NCI-H2081 (cell line): Measurements from ENCODE around the gene SNRNP70.
"Not testable (repeated sequence)": the region's sequence is repeated elsewhere in the genome, so short reads cannot be mapped to it uniquely, and the experiment has no call there.

ENCODE experiments used
- DNase-seq, 2 experiments: peaks; one replicate each; lab custom pipeline; 2025; lab: John Stamatoyannopoulos, UW

The SNRNP70 gene, protein sequence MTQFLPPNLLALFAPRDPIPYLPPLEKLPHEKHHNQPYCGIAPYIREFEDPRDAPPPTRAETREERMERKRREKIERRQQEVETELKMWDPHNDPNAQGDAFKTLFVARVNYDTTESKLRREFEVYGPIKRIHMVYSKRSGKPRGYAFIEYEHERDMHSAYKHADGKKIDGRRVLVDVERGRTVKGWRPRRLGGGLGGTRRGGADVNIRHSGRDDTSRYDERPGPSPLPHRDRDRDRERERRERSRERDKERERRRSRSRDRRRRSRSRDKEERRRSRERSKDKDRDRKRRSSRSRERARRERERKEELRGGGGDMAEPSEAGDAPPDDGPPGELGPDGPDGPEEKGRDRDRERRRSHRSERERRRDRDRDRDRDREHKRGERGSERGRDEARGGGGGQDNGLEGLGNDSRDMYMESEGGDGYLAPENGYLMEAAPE

DNA sequence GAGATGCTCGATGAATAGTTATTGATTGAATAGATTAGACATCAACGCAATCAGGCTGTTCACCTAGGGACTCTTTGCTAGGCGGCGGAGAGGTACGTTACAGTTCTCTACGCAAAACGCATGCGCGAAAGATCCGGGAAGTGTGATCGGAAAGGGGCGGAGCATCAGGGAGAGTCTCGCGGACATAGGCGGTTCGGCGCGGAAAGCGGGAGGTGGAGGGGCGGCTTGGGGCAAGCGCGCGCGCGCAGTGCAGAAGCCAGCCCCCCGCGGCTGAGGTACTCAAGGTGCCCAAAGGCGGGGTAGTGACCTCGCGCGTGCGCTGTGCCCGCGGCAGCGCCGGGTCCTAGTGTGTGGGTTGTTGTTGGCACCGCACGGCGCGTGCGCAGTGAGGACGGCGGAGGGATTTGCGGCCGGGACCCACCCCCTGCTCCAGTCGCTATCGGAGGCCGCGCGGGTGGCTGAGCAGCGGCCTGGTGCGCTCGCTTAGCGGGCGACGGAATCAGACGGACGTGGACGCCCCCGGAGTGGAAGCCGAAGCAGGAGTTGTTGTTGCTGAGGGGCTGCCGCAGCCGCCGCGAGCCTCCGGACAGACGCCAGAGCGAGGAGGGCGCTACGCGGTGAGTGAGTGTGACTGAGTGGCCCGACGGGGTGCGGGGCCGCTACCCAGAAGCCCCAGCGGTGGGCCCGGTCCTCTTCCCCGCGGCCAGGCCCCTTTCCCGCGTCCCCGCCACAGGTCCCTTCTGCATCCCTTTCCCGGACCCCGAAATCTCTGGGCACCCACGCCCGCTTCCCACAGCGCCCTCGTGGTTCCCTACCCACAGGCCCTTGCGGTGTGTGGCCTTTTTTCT is at the start of gene SNRNP70:
Gene SNRNP70 (plus strand): TSS at position 432 of the 848 bp plus-strand sequence. CDS start 964 bp downstream, outside the sequence.
- peak; percentile 99 for DNase-seq

DNA sequence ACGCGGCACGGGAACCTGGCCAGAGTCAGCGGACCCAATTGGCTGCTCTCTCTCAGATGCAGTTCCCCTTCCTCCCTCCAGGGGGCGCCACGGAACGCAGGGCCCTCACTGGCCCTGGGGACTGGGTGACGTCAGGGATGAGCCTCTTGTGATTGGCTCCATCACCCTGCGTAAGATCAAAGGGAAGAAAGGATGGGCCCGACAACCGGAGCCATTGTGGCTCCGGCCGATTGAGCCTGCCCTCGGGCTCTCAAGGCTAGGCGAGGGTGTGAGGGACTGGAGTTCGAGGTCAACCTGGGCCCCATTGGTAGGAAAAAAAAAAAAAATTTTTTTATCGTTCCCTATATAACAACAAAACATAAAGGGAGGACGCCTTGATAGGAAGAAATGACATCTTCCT is 48.4 kb upstream of the SNRNP70 start, which contains the start of gene CGB1:
Gene CGB1 (minus strand): TSS at position 81 of the 400 bp plus-strand sequence. CDS start 184 bp downstream, outside the sequence.
- not testable (repeated sequence) for DNase-seq

DNA sequence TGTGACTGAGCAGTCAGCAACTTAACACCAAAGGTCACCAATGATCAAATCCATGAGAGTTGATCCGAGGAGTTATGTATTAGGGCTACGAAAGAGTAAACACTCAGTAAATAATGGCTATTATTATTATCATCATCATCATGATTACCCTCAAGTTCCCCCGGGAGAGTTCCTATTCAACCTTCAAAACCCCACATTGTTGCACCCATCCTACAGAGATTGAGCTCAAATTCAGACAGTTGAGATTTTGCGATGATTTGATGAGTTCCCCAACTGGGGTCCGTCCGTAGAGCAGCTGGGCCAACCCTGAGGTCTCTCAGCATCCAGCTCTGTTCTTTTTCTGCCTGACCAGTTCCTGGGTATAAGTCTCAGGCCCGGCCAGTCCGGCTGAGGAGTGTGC is 47.1 kb upstream of the SNRNP70 start:
- not testable (repeated sequence) for DNase-seq

DNA sequence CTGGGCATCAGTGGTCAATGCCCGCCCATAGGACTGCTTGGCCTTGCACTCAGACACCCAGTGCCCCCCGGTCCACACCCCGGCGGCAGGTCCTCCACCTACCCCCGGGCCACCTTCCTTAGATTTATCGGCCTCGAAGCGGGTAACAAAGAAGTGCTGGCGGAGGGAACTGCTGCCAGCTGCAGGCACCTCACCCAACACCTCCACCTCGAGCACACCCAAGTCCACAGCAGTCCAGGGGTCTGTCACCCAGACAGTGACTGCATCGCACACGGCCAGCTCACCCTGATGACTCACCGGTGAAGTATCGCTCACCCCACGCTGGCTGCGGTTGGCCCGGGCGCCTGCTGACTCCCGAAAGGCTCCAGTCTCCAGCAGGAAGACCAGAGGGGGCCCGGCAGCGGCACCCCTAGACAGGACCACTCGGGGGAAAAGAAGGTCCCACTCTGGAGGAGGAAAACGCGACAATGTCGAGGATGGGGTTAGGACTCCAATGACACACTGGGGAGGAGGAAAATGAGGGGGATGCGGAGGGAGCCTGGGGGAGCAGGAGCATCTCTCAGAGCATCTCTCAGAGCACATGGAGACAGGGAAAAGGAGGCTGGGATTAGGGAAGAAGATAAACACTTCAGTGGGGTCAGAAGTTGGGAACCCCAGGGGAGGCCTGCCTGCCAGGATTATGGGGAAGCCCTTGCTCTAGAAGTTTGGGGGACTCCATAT is 46.5 kb upstream of the SNRNP70 start:
- not testable (repeated sequence) for DNase-seq

DNA sequence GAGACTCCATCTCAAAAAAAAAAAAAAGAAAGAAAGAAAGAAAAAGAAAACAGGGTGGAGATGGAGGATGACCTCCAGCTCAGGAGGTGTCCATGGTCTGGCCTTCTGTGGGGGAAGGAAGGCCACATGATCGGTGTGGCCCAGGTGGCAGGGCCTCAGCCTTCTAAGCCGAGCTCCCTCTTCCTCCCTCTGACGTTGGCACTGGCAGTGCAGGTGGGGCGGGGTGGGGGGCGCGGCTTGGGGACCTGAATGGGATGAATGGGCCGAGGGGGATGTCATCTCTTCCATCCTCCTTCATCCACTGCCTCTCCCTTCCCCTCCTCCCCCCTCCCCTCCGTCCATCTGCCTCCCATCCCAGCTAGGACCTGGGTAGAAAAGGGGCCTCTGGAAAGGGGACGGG is 45.5 kb upstream of the SNRNP70 start:
- not testable (repeated sequence) for DNase-seq

DNA sequence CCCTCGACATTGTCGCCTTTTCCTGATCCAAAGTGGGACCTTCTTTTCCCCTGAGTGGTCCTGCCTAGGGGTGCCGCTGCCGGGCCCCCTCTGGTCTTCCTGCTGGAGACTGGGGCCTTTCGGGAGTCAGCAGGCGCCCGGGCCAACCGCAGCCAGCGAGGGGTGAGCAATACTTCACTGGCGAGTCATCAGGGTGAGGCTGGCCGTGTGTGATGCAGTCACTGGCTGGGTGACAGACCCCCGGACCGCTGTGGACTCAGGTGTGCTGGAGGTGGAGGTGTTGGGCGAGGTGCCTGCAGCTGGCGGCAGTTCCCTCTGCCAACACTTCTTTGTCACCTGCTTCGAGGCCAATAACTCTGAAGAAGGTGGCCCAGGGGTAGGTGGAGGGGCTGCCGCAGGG is 43.1 kb upstream of the SNRNP70 start:
- no peak for DNase-seq

DNA sequence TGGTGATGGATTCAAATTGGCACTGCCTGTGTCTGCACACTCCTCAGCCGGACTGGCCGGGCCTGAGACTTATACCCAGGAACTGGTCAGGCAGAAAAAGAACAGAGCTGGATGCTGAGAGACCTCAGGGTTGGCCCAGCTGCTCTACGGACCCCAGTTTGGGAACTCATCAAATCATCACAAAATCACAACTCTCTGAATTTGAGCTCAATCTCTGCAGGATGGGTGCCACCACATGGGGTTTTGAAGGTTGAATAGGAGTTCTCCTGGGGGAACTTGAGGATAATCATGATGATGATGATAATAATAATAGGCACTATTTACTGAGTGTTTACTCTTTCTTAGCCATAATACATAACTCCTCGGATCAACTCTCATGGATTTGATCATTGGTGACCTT is 42.6 kb upstream of the SNRNP70 start:
- DNase-seq: not testable (repeated sequence)

DNA sequence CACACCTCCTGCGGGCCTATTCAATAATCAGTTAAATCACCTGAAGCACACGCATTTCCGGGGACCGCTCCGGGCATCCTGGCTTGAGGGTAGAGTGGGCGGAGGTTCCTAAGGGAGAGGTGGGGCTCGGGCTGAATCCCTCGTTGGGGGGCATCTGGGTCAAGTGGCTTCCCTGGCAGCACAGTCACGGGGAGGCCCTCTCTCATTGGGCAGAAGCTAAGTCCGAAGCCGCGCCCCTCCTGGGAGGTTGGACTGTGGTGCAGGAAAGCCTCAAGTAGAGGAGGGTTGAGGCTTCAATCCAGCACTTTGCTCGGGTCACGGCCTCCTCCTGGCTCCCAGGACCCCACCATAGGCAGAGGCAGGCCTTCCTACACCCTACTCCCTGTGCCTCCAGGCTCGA is 41.7 kb upstream of the SNRNP70 start, which contains the start of gene CGB5:
Gene CGB5 (plus strand): TSS at position 301 of the 400 bp plus-strand sequence. CDS start 362 bp downstream, outside the sequence.
- not testable (repeated sequence) for DNase-seq

DNA sequence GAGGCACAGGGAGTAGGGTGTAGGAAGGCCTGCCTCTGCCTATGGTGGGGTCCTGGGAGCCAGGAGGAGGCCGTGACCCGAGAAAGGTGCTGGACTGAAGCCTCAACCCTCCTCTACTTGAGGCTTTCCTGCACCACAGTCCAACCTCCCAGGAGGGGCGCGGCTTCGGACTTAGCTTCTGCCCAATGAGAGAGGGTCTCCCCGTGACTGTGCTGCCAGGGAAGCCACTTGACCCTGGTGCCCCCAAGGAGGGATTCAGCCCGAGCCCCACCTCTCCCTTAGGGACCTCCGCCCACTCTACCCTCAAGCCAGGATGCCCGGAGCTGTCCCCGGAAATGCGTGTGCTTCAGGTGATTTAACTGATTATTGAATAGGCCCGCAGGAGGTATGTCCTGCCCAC is 36.2 kb upstream of the SNRNP70 start, which contains the start of gene CGB8:
Gene CGB8 (minus strand): TSS at position 101 of the 400 bp plus-strand sequence. CDS start 372 bp downstream, outside the sequence.
- DNase-seq: not testable (repeated sequence)

DNA sequence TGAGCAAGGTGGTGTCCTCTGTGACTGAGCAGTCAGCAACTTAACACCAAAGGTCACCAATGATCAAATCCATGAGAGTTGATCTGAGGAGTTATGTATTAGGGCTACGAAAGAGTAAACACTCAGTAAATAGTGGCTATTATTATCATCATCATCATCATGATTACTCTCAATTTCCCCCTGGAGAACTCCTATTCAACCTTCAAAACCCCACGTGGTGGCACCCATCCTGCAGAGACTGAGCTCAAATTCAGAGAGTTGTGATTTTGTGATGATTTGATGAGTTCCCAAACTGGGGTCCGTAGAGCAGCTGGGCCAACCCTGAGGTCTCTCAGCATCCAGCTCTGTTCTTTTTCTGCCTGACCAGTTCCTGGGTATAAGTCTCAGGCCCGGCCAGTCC is 35.4 kb upstream of the SNRNP70 start:
- not testable (repeated sequence) for DNase-seq

DNA sequence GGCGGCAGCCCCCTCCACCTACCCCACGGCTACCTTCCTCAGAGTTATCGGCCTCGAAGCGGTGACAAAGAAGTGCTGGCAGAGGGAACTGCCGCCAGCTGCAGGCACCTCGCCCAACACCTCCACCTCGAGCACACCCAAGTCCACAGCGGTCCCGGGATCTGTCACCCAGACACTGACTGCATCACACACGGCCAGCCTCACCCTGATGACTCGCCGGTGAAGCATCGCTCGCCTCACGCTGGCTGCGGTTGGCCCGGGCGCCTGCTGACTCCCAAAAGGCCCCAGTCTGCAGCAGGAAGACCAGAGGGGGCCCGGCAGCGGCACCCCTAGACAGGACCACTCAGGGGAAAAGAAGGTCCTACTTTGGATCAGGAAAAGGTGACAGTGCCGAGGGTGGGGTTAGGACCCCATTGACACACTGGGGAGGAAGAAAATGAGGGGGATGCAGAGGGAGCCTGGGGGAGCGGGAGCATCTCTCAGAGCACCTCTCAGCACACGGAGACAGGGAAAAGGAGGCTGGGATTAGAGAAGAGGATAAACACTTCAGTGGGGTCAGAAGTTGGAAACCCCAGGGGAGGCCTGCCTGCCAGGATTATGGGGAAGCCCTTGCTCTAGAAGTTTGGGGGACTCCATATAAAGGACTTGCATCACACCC is 34.7 kb upstream of the SNRNP70 start:
- DNase-seq: not testable (repeated sequence)

DNA sequence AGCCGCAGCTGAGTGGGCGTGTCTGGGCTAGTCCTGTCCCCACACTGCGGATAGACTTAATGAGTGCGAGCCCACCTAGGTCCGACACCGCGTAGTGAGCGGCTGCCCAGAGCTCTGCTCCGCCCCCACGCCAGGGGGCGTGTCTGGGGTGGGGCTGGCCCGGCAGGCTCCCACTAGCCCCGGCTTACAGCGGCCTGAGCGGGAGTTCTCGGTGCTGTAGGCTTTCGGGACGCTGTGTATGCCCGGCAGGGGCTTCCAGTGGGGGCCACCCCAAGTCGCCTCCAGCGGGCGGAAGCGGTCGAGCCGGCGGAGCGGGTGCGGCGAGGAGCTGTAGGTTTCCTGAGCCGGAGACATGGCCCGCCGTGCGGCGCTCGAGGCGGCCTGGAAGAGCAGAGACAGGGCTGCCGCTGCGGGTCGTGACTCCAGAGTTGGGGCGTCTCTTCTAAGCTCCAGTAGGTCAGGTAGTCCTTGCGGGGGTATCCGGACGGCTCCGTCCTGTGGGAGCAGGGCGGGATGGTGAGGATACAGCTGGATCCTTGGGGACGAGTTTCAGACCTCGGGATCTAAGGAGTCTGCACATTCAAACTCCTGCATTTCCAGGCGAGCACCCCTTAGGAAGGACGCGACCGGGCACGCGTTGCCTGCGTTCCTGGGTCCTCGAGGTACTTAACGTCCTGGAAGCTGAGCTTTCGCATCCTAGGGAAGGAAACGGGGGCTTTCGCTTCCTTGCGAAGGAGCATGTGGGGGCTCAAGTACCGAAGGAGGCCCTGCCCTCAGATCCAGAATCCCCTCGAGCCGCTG is 28.9 kb upstream of the SNRNP70 start:
- no peak for DNase-seq

DNA sequence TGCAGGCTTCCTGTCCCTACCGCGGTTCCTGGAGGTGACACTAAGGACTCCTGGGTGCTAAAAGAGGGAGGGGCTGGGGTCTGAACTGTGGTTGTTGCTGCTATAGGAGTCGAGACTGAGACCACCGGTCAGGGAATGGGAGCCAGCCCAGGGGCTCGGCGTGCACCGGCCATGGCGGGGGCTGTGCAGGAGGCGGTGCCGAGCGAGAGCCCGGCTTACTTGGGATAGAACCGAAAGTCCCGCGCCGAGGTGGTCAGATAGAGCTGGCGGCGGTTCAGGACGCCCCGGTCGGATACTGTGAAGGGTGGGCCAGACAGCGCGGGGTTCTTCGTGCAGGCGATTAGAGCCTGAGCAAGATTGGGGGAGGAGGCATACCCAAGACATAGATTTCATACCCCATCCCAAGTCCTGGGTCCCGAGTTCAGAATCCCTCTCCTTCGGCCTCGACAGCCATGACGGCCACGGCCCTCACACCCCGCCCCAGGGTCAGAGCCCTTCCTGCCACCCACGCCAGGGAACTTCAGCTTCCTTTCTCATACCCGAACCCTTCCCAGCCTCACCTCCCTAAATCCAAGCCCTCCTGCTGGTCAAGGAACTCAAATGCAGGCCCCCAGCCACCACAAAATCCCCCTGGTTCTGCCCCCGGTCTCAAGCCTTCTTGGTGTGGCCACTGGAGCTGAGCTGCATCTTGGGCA is 28.2 kb upstream of the SNRNP70 start:
- not testable (repeated sequence) for DNase-seq

DNA sequence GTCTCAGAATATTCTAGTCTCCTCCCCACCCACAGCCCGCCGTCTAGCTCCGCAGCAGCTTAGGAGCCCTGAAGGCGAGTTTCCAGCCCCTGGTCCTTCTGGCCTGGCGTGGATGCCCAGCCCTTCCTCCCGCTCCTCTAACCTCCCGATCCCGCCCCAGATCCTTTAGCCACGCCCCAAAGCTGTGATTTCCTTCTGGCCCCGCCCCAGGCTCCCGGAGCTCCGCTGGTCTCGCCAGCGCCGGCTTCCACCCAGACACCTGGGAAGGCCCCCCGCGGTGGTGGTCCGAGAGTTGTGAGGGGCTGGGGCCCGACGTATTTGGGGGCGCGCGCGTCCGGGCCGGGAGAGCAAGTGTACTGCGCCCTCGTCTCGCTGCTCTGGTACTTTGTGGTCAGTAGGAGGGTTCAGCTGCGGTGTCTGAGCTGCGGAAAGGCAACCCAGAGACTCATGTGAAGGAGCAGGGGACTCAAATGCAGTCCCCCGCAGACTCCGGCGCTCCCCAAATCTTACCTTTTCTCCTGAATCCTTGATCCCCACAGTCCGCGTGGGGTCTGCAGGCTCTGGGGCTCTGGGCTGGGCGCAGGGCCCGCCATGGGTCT is 27.5 kb upstream of the SNRNP70 start, which contains the start of gene CGB7:
Gene CGB7 (minus strand): TSS at position 114 of the 599 bp plus-strand sequence. CDS start 2,374 bp downstream, outside the sequence.
- DNase-seq: no peak

DNA sequence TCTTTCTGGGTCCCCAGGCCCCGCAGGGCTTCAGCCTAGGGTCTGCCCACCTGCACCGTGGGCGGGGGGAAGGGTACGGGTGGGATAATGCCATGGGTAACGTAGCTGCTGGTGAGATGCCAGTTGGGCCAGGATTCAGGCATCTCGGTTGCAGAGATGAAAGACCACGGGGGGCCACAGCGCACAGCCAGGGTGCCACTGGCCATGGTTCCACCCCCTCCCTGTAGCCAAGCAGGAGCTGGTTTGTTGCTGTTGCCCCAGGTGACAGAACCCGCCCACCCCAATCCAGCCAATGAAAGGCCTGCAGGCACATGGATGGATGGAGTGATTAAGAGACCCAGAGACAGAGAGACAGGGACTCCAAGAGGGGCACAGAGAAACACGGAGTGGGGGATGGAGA is 26.7 kb upstream of the SNRNP70 start:
- no peak for DNase-seq

DNA sequence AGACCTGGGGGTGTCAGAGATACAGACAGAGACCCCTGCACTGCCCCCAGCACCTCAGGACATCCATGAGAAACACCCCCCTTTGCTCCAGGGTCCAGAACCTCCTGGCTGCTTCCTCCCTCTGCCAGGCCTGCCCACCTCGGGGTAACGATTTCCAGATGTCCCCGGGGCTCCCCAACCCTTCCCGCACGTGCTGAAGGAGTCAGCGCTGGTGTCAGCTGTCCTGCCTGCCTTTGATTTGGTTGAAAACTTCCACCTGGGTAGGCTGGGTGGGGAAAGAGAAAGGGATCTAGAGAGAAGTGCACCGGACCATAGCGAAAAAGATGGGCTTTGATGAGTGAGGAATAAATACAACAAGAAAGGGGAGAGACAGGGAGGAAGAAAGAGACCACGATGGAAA is 26.2 kb upstream of the SNRNP70 start:
- no peak for DNase-seq

DNA sequence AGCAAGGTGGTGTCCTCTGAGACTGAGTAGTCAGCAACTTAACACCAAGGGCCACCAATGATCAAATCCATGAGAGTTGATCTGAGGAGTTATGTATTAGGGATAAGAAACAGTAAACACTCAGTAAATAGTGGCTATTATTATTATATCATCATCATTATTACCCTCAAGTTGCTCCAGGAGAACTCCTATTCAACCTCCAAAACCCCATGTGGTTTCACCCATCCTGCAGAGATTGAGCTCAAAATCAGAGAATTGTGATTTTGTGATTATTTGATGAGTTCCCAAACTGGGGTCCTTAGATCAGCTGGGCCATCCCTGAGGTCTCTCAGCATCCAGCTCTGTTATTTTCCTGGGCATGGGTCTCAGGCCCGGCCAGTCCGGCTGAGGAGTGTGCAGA is 24.3 kb upstream of the SNRNP70 start:
- no peak for DNase-seq

DNA sequence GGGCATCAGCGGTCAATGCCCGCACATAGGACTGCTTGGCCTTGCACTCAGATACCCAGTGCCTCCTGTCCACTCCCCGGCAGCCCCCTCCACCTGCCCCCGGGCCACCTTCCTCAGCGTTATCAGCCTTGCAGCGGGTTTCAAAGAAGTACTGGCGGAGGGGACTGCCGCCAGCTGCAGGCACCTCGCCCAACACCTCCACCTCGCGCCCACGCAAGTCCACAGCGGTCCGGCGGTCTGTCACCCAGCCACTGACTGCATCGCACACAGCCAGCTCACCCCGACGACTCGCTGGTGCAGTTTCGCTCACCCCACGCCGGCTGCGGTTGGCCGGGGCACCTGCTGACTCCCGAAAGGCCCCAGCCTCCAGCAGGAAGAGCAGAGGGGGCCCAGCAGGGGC is 23.8 kb upstream of the SNRNP70 start:
- no peak for DNase-seq

DNA sequence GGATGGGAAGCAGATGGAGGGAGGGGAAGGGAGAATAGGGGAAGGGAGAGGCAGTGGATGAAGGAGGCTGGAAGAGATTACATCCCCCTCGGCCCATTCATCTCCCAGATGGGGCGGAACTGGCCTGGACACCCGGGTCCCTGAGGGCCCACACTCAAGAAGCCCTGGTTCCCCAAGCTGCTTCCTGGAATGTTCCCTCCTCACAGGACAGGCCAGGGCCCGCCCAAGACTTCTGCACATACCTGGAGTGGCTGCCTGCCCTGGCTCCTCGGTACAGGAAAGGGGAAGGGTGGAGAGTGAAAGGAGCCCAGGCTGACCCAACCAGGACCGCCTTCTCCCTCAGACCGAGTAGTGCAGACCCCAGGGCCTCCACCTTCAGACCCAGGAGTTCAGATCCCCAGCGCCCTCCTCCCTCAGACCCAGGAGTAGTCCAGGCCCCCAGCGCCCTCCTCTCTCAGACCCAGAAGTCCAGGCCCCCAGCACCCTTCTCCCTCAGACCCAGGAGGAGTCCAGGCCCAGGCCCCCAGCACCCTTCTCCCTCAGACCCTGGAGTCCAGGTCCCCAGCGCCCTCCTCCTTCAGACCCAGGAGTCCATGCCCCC is 21.1 kb upstream of the SNRNP70 start:
- DNase-seq: no peak
